Smooth muscle cell of the coronary artery (primary cell): ENCODE results near the gene PMM2. TPM values are rescaled to one million over a fixed set of nuclear protein-coding genes. Genes with fewer than 3 reads are reported as not detected.

Source experiments
- total RNA-seq: library from RNA; depleted of rRNA; stranded (reverse); fragments of >200 nt; gene quantifications from 2 replicates; pipeline ENCODE4 v1.2.3, GENCODE V29; 2014; ENCODE audit warnings: low replicate concordance

PMM2 gene
- 19.7 and 28.8 TPM in 2 replicates for total RNA-seq

DNA sequence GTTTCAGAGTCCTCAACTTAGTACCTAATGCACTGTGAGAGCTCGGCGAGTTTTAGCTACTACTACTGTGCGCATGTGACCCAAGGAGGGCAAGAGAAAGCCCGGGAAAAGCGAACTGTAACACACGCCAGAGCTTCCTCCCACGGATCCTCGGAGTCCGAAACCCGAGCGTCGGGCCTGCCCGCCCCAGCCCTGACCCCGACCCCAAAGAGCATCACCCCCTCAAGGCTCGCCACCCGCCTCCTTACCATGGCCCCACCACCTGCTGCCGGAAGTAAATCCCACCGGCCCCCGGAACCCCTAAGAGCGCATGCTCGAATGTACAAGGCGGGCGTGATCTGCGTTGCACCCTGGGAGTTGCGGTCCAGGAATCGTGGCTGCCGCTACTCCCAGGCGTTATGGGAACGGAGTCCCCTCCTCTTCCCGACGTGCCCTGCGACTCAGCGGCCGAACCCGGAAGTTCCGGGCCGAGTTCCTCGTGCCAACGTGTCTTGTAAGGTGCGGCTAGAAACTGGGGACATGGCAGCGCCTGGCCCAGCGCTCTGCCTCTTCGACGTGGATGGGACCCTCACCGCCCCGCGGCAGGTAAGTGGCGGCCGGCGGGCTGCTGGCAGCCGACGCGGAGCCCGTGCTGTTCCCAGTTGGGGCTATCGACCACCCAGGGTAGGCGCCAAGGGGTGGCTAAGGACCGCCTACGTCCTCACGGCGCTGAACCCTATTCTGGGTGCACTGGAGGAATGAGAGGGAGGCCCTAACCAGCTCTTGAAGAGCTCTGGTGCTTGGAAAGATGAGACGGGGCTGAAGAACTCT is at the start of gene PMM2, which contains the start of gene TMEM186:
Gene PMM2, plus strand, starts transcription at position 476 of the 810 bp plus-strand sequence. Its CDS starts 44 bp downstream, at position 520.
Gene TMEM186, minus strand, starts transcription at position 276 of the 810 bp plus-strand sequence. Its CDS starts 25 bp downstream, at position 251.

DNA sequence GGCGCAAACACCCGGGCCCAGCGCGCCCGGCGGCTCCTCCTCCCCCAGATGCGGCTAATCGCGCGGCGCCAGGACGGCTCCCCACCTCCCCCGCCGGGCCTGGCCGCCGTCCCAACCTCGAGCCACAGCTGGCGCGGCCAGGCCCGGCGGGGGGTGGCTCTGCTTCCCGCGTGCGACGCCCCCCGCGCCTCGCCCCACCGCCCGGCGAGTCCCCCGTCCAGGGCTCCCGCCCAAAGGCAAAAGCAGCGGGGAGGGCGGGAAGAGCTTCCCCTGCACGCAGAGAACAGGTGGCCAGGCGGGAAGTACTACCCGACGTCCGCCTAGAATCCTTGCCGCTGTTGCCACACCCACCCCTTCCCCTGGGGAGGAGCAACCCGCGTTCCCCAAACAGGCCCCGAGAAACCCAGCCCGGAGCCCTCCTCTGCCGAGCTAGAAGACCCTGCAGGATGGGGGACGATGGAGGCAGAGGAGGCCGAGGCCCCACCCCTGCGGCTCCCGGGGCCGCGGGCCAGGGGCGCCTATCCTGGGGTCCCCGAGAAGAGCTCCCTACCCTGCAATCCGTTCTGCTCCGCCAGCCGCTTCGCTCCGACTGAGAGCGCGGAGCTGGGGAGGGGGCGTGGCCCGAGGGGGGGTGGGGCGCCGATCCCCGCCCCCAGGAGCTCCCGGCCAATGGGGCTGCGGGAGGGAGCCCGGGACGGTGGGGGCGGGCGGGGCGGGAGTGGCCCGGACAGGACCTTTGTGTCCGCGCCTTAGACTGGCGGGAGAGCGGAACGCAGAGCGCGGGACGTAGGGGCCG is 71.0 kb downstream of the PMM2 start, which contains the start of gene CARHSP1:
Gene CARHSP1, minus strand, starts transcription at position 591 of the 796 bp plus-strand sequence. CDS start 9,678 bp downstream, outside the sequence.

DNA sequence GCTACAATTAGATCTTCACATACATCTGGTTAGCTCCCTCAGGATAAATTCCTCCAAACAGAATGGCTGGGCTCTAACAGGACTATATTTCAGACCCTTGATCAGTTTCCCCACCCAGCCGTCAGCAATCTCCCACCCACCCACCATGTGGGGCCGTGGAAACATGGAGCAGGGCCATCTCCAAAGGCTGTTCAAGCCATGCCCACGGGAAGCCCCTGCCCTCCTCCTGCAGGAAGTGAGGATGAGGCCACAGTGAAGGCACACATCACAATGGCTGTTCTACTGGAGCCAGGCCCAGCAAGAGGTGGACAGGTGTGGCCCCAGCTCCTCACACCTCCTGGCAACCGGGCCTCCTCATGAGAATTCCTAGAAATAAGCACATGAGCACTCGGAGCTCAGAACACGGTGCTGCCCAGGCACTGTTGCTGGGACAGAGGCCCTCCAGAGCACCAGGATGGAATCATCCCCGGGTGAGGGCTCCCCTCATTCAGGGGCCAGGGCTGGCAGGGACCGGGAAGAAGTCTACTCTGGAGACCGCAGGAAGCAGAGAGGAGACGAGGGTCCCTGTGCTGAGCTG is 84.5 kb downstream of the PMM2 start, which contains the start of gene LITAFD:
Gene LITAFD, plus strand, starts transcription at position 311 of the 577 bp plus-strand sequence. CDS start 2,005 bp downstream, outside the sequence.

Other genes starting within 250 kb of the PMM2 start
- gene TMEM114, start 207.3 kb upstream of the PMM2 start, total RNA-seq, result not detected in 2 replicates
- gene METTL22, start 176.1 kb upstream of the PMM2 start, total RNA-seq, result 23.1 and 23.5 TPM in 2 replicates
- 2.0 and 2.6 TPM in 2 replicates for gene ABAT, start 123.2 kb upstream of the PMM2 start, total RNA-seq
- gene TMEM186, start 200 bp upstream of the PMM2 start, total RNA-seq, result 3.2 and 5.7 TPM in 2 replicates
- 131 and 204 TPM in 2 replicates for gene CARHSP1, start 71.2 kb downstream of the PMM2 start, total RNA-seq
- gene LITAFD, start 84.5 kb downstream of the PMM2 start, total RNA-seq, result not detected in 2 replicates
- gene USP7, start 166.1 kb downstream of the PMM2 start, total RNA-seq, result 40.4 and 46.0 TPM in 2 replicates